WTC11 (cell line): Measurements from ENCODE around the gene KCNJ15. TPM values are rescaled to one million over a fixed set of nuclear protein-coding genes. Genes with fewer than 3 reads are reported as not detected.

Experiments
- AFF4 ChIP-seq: sonication (generic); formaldehyde crosslinking; IDR thresholded peaks from 2 replicates; pipeline ENCODE4 v1.8.1; 2023; ENCODE audit warnings: mild to moderate bottlenecking, missing genetic modification reagents, borderline replicate concordance
- ATF1 ChIP-seq: sonication (generic); formaldehyde crosslinking; IDR thresholded peaks from 2 replicates; pipeline ENCODE4 v1.8.1; 2023; ENCODE audit warnings: mild to moderate bottlenecking, moderate library complexity, missing genetic modification reagents
- ELF4 ChIP-seq: sonication (generic); formaldehyde crosslinking; IDR thresholded peaks from 2 replicates; pipeline ENCODE4 v1.8.1; 2022; ENCODE audit warnings: low read depth, mild to moderate bottlenecking, moderate library complexity, missing genetic modification reagents
- FOXP1 ChIP-seq: sonication (generic); formaldehyde crosslinking; IDR thresholded peaks from 2 replicates; pipeline ENCODE4 v1.8.0; 2022; ENCODE audit warnings: missing genetic modification reagents, mild to moderate bottlenecking, moderate library complexity, borderline replicate concordance
- HMGXB4 ChIP-seq: sonication (generic); formaldehyde crosslinking; IDR thresholded peaks from 2 replicates; pipeline ENCODE4 v1.8.1; 2023; ENCODE audit warnings: mild to moderate bottlenecking, moderate library complexity, missing genetic modification reagents
- PREB ChIP-seq: sonication (generic); formaldehyde crosslinking; IDR thresholded peaks from 2 replicates; pipeline ENCODE4 v1.8.1; 2022; ENCODE audit warnings: mild to moderate bottlenecking, missing genetic modification reagents, moderate library complexity, borderline replicate concordance
- RORB ChIP-seq: fragments of 250-450 bp; sonication (Bioruptor Pico); IDR thresholded peaks from 2 replicates; pipeline ENCODE4 v1.9.0; 2021; ENCODE audit warnings: mild to moderate bottlenecking
- STAT6 ChIP-seq: sonication (generic); formaldehyde crosslinking; conservative IDR thresholded peaks from 2 replicates; pipeline ENCODE4 v1.8.1; 2023; ENCODE audit warnings: mild to moderate bottlenecking, low read depth, missing genetic modification reagents, moderate library complexity
- ZBTB21 ChIP-seq: sonication (generic); formaldehyde crosslinking; IDR thresholded peaks from 2 replicates; pipeline ENCODE4 v1.8.1; 2023; ENCODE audit warnings: mild to moderate bottlenecking, missing genetic modification reagents, borderline replicate concordance
- ZNF263 ChIP-seq: sonication (generic); formaldehyde crosslinking; IDR thresholded peaks from 2 replicates; pipeline ENCODE4 v1.8.1; 2022; ENCODE audit warnings: low read depth, mild to moderate bottlenecking, moderate library complexity, missing genetic modification reagents
- ZNF281 ChIP-seq: sonication (generic); formaldehyde crosslinking; IDR thresholded peaks from 2 replicates; pipeline ENCODE4 v1.8.0; 2023; ENCODE audit warnings: mild to moderate bottlenecking, missing genetic modification reagents
- total RNA-seq: library from RNA; stranded (reverse); gene quantifications from 3 replicates; pipeline ENCODE4 v1.2.3, GENCODE V29; 2021

KCNJ15 gene
- total RNA-seq, 1 experiment from 2014 or later = 0.57 TPM

GRCh38 chr21:38322311-38322950 lies 65.6 kb downstream of the KCNJ15 start (continued):
- no peak for TF ChIP-seq ZNF281 (CRISPR knock-in tag)
- TF ChIP-seq ZNF263 (CRISPR knock-in tag) = no peak
- TF ChIP-seq ATF1 = no peak
- no peak for TF ChIP-seq STAT6 (CRISPR knock-in tag)
- no peak for TF ChIP-seq RORB (CRISPR knock-in tag)
- TF ChIP-seq FOXP1 (CRISPR knock-in tag) = no peak
- TF ChIP-seq ELF4 (CRISPR knock-in tag) = no peak
- TF ChIP-seq PREB (CRISPR knock-in tag) = no peak
- no peak for TF ChIP-seq HMGXB4 (CRISPR knock-in tag)
- no peak for TF ChIP-seq ZBTB21 (CRISPR knock-in tag)
- TF ChIP-seq AFF4 (CRISPR knock-in tag) = no peak
